ENCODE results near the gene DENND10. TPM values are rescaled to one million over a fixed set of nuclear protein-coding genes. Genes with fewer than 3 reads are reported as not detected.
A peak's percentile ranks its signal among the peaks of the same experiment; 100 is the strongest.
"Not testable (repeated sequence)": the region's sequence is repeated elsewhere in the genome, so short reads cannot be mapped to it uniquely, and the experiment has no call there.

The DENND10 gene
- total RNA-seq, 1 donor = 48.5 TPM

DNA sequence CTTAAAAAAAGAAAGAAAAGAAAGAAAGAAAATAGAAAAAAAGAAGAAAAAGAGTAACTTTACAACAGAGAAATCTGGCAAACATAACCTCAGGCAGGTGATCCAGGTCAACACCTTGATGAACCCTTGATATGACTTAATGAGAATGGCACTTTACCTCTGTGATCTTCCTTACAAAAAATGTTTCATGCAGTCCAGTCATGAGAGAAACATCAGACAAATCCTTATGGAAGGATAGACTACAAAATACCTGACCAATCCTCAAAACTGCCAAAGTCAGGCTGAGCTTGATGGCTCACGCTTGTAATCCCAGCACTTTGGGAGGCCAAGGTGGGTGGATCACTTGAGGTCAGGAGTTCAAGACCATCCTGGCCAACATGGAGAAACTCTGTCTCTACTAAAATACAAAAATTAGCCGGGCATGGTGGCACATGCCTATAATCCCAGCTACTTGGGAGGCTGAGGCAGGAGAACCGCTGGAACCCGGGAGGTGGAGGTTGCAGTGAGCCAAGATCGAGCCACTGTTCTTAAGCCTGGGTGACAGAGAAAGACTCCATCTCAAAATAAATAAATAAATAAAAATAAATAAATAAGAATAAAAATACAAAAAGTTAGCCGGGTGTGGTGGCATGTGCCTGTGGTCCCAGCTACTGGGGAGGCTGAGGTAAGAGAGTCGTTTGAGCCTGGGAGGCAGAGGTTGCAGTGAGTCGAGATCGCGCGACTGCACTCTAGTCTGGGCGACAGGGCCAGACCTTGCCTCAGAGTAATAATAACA, 7.1 kb upstream of the DENND10 start:
- not testable (repeated sequence) for DNase-seq (ENCODE audit: low read depth in 2 of 3, low spot score in 2 of 3)

DNA sequence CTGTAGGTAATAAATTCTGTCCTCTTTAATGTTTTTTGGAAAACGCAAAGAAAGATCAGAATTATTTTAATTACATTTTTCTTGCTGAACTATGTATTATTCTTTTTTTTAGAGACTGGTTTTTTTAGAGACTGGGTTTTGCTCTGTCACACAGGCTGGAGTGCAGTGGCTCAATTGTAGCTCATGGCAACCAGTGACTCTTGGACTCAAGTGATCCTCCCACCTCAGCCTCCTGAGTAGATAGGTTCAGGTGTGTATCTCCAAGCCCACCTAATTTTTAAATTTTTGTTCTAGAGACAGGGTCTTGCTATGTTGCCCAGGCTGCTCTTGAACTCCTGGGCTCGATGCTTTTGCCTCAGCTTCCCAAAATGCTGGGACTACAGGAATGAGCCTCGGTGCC, 5.3 kb upstream of the DENND10 start:
- no peak for DNase-seq (ENCODE audit: low read depth in 2 of 3, low spot score in 2 of 3)

DNA sequence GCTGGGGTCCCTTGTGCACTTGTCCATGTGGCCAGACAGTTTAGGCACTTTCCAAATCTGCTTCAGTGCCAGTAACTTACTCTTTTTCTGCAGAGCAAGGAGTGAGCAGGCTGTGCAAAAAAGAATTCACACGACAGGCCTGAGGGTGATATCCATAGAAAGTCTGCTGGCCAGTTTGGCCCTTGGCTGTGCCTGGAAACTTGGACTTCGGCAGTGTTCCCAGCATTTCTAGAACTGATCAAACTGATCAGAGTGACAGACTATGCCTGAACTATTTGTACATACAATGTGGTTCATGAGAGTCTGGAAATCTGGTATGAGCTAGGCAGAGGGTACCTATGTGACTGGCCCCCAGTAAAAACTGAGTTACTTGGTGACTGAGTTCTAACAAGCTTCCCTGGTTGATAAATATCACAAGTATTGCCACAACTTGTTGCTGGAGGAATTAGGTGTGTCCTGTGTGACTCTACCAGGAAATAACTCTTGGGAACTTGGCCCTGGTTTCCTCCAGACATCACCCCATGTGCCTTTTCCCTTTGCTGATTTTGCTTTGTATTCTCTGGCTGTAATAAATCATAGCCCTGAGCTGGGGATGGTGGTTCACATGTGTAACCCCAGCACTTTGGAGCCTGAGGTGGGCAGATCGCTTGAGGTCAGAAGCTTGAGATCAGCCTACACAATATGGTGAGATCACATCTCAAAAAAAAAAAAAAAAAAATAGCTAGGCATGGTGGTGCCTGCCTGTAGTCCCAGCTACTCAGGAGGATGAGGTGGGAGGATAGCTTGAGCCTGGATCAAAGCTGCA, 3.3 kb upstream of the DENND10 start:
- no peak for DNase-seq (ENCODE audit: low read depth in 2 of 3, low spot score in 2 of 3)

DNA sequence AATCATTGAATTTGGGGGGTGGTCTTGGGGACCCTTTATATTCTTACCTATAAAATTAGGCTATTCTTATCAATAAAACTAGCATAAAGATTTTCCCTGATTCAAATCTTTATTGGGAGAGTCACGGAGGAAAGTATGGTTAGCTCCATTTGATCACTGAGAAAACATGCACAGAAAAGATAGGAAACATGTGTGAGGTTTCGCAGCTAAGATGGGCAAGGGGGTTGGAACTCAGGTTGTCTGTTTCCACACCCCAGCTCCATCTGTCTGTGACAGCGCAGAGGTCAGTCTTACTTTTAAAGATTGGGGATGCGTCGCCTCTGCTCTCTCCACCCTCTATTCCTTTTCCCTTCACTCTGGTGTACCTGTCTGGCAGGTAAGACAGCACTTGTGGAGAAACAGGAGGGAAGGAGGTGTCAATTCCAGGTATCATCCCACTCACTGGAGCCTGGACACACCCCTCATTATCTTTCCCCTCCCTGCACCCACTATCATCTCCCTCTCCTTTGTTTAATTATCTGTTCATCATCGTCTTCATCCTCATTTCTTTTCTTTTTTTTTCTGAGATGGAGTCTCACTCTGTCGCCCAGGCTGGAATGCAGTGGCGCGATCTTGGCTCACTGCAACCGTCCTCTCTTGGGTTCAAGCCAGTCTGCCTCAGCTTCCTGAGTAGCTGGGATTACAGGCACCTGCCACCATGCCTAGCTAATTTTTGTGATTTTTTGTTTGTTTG, 2.4 kb upstream of the DENND10 start:
- no peak for DNase-seq (ENCODE audit: low read depth in 2 of 3, low spot score in 2 of 3)

DNA sequence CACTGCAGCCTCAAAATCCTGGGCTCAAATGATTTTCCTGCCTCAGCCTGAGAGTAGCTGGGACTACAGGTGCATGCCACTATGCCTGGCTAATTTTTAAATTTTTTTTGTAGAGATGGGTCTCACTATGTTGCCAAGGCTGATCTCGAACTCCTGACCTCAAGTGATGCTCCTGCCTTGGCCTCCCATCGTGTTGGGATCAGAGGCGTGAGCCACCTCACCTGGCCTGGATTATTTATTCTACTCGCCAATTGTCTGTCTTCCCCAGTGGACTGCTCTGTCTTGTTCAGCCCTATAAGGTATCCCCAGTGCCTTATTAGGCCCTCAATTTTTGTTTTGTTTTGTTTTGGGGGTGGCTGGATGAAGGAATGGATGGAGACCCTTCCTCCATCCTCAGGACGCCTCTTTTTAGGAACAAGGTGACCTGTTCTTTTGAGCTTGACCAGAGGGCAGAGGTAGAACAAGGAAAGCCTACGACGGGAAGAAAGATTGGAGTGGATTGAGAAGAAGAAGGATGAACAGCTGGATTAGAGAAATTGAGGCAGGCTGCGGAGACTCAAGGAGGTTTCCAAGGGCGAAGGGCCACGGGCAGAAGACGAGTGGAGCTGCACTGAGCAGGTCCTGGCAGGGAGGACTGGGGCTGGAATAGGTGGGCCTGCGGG, 541 bp upstream of the DENND10 start:
- no peak for DNase-seq (ENCODE audit: low read depth in 2 of 3, low spot score in 2 of 3)

DNA sequence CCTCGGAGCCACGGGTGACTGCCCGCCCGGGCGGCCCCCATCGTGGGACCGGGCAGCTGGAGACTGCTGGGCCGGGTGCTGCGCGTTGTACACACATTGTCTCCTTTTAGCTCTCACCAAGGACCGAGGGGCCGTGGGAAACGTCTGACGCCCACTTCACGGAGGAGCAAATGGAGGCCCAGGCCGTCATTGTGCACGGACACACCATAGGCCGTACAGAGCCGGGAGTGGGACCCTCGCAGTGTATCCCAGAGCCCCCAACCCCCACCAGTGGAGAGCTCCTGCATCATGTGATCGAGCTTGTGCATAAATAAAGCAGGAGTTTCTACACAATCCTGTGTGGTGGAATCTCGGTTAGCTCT, 722 bp downstream of the DENND10 start:
- no peak for DNase-seq (ENCODE audit: low read depth in 2 of 3, low spot score in 2 of 3)

DNA sequence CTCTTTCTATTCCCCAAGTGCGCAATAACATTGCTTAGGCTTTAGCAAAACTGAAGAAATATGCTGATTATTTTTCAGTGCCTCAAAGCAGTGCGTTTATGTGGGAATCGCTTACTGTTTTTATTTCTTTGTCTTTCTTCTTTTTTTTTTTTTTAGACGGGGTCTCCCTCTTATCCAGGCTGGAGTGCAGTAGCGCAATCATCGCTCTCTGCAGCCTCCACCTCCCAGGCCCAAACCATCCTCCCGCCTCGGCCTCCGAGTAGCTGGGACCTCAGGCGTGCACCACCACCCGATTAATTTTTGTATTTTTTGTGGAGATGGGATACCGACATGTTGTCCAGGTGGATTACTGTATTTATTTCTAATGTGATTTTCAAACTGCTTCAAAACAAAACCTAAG, 1.2 kb downstream of the DENND10 start:
- no peak for DNase-seq (ENCODE audit: low read depth in 2 of 3, low spot score in 2 of 3)

DNA sequence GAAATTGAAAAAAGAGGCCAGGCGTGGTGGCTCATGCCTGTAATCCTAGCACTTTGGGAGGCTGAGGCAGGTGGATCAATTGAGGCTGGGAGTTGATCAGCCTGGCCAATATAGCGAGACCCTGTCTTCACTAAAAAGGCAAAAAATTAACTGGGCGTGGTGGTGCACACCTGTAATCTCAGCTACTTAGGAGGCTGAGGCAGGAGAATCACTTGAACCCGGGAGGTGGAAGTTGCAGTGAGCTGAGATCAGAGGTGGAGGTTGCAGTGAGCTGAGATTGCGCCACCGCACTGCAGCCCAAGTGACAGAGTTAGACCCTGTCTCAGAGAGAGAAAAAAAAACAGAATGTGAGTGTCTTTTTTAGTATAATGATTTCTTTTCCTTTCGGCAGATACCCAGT, 2.0 kb downstream of the DENND10 start:
- DNase-seq (ENCODE audit: low read depth in 2 of 3, low spot score in 2 of 3) = not testable (repeated sequence)

DNA sequence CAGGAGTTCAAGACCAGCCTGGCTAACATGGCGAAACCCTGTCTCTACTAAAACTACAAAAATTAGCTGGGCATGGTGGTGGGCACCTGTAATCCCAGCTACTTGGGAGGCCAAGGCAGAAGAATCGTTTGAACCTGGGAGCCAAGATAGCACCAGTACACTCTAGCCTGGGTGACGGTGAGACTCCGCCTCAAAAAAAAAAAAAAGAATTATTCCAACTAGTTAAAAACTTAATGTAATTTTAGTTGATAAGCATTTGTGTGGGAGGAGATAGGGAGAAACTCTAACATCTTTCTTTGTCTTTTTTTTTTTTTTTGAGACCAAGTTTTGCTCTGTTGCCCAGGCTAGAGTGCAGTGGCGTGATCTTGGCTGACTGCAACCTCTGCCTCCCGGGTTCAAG, 3.2 kb downstream of the DENND10 start:
- DNase-seq (ENCODE audit: low read depth in 2 of 3, low spot score in 2 of 3) = not testable (repeated sequence)

DNA sequence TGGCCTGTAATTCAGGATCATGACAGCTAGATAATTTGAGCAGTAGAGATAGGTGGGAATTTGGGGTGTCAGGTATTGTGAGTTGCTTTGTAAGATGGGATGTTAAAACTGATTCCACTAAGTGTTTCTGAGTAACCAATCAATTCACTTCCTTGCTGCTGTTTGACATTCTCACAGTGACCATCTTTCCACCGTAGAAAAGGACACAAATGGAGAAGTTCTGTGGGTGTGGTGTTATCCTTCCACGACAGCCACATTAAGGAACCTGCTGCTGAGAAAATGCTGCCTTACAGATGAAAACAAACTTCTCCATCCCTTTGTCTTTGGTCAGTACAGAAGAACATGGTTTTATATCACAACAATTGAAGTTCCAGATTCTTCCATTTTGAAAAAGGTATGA, 3.9 kb downstream of the DENND10 start:
- not testable (repeated sequence) for DNase-seq (ENCODE audit: low read depth in 2 of 3, low spot score in 2 of 3)

DNA sequence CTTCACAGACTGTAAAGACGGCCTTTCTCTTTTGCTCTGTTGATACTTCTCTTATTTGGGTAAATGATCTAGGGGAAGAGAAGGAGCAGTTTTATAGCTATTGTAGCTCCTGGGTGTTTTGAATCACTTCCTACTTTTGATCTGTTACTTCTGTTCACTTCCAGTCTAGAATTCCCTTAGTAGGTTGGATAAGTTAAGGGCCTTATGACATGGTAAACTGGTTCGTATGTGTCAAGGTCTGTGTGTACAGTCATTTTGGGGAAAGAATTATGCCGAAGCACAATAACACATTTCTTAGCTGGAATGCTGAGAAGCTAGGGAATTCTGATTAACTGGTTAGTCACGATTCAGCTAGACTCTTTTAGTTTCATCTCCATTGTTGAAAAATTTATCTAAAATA, 8.1 kb downstream of the DENND10 start:
- DNase-seq (ENCODE audit: low read depth in 2 of 3, low spot score in 2 of 3) = no peak

DNA sequence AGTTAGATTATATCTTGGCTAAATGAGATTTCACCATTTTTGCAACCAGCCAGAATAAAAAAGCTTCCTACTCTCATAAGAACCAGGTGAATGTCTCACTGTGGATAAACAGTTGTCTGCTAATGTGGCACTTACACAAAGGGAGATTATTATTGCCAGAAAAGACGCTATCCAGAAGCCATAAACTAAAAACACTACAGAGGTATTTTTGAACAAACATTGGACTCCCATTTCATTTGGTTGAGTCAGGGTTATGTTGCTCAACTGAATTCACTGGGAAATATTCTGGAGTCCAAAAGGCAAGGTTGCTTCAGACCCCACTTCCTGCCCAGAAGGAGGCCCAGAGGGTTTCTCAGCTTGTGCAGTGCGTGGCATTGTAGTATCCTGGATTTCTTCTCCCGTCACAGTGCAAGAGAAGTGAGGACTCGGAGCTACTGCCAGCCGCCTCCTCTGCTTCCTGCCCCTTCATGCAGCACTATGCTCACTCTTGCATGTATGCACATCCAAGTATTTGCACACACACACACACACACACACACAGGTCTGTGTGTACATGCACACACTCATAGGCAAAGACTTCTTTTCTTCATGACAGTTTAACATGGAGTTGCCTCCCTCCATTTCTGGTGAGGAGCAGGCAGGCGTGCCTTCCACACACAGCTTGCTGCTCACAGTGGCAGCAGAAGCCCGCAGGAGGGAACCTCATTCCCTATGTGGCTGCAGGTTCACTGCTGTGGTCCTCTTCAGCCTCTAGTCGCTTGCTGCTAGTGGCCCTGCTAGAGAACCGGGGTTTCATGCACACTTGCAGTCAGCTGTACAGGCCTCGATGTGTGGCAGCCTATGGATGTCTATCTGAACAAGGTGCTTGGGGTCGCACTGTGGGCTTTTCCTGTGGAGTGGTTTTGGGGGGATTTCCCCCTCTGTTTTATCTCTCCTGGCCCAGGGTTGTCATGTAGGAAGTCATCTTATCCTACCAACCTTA, 10.1 kb downstream of the DENND10 start:
- peak in 2 of 3 donors; percentile 75 to 90 for DNase-seq (ENCODE audit: low read depth in 2 of 3, low spot score in 2 of 3)

DNA sequence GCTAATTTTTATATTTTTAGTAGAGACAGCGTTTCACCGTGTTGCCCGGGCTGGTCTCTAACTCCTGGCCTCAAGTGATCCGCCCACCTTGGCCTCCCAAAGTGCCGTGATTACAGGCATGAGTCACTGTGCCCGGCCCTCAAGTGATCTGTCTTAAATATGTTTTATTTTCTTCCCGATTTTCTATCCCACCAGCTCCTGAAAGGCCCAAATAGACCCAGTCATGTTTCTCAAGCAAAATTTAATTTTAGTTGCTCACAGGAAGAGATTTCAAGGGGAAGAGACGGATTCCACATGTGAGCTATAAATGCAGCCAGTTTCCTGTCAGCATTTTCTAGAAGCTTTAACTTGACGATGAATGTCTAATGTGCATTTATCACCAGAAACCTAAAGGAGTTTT, 12.0 kb downstream of the DENND10 start:
- DNase-seq (ENCODE audit: low read depth in 2 of 3, low spot score in 2 of 3) = no peak

DNA sequence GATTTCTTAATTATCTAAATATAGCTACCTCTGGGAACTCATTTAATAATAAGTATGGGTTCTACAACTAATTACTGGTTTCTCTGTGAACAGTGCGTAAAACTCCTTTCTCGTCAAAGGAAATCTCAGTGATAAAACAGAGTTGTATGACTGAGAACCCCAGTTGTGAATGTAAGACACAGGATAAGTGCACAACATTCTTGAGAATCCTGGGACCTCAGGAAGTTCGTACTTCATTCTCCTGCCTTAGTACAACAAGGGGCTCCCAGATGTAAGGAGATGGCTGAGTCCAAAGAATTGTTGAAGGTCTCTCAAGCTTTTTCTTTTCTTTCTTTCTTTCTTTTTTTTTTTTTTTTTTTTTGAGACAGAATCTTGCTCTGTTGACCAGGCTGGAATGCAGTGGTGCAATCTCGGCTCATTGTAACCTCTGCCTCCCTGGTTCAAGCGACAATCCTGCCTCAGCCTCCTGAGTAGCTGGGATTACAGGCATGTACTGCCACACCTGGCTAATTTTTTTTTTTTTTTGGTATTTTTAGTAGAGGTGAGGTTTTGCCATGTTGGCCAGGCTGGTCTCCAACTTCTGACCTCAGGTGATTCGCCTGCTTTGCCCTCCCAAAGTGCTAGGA, 12.5 kb downstream of the DENND10 start:
- no peak for DNase-seq (ENCODE audit: low read depth in 2 of 3, low spot score in 2 of 3)

DNA sequence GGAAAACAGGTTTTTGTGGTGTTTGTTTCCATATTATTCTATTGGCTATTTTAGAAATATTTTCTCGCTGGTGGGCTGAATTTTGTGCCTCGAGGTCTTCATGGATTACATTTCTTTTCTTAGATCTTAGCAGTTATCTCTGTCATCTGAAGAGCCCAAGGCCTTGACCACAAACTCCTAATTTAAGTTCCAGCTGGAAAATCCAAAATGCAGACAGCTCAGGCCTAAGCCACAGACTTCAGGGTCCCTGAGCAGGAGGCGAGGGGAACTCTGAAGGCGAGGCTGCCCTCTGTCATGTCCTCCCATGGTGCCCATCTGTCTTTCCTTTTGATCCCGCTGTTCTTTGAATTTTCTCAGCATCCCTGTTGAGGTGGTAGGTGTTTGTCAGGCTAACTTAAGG, 14.3 kb downstream of the DENND10 start:
- DNase-seq (ENCODE audit: low read depth in 2 of 3, low spot score in 2 of 3) = no peak

DNA sequence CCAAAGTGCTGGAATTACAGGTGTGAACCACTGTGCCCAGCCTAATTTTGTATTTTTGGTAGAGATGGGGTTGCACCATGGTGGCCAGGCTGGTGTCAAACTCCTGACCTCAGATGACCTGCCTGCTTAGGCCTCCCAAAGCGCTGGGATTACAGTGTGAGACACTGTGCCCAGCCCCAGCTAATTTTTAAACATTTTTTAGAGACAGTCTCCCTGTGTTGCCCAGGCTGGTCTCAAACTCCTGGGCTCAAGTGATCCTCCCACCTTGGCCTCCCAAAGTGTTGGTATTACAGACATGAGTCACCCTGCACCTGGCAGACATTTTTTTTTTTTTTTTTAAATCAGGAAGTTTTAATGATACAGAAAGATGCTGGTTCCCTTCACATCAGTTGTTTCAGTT, 15.5 kb downstream of the DENND10 start:
- no peak for DNase-seq (ENCODE audit: low read depth in 2 of 3, low spot score in 2 of 3)

DNA sequence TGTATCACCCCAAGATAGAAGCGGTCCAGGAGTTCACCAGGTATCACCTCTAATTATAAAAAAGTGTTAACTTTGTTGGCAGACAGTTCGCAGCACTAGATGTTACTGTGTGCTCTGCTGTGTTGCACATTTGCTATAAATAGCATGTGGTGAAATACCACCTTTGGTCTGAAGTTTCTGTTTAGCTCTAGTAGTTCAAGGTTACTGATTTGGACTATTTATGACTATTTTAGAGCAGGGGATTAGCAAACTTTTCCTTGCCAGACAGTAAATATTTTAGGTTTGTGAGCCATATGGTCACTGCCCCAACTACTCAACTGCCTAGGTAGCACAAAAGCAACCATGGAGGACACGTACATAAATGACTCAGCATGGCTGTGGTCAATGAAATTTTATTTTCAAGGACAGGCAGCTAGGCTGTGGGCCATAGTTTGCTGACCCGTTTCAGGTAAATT, 16.5 kb downstream of the DENND10 start:
- no peak for DNase-seq (ENCODE audit: low read depth in 2 of 3, low spot score in 2 of 3)

DNA sequence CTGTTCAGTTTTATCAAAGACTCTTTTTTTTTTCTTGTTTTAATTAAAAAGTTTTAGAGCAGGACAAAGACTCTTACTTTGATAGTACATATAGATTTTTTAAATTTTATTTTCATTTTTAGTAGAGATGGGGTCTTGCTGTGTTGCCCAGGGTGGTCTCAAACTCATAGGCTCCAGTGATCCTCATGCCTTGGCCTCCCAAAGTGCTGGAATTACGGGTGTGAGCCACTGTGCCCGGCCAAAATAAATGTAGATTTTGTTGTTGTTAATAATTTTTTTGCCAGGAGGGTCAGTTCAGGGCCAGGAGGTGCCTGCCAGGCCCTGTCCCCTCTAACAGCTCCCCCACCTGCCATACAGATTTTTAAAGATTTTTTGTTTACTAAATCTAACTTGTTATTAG, 17.0 kb downstream of the DENND10 start:
- no peak for DNase-seq (ENCODE audit: low read depth in 2 of 3, low spot score in 2 of 3)

DNA sequence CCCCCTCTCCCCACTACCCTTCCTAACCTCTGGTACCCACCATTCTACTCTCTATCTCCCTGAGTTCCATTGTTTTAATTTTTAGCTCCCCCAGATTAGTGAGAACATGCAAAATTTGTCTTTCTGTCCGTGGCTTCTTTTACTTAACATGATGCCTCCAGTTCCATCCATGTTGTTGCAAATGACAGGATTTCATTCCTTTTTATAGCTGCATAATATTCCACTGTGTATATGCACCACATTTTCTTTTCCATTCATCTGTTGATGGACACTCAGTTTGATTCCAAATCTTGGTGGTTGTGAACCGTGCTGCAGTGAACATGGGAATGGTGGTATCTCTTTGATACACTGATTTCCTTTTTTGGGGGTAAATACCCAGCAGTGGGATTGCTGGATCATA, 22.0 kb downstream of the DENND10 start:
- no peak for DNase-seq (ENCODE audit: low read depth in 2 of 3, low spot score in 2 of 3)

Data from hematopoietic multipotent progenitor cell (in vitro differentiated cells).